Activated CD8-positive, alpha-beta T cell treated with anti-CD3 and anti-CD28 coated beads for 36 hours (primary cell): Measurements from ENCODE around the gene MACROH2A1. TPM values are rescaled to one million over a fixed set of nuclear protein-coding genes. Genes with fewer than 3 reads are reported as not detected.

ENCODE experiments used
- ATAC-seq: fragments of 200-7000 bp; cut with Tn5 transposase; one replicate; pipeline ENCODE4 v1.10.0; 2021; ENCODE audit warnings: mild to moderate bottlenecking, moderate library complexity
- CTCF ChIA-PET: fragments of 350-600 bp; sonication (Branson Sonifier 250); formaldehyde crosslinking; loops from one replicate; lab custom pipeline; 2021; ENCODE audit warnings: antibody characterized with exemption; lab: Charles Lee
- POLR2A ChIA-PET: fragments of 350-600 bp; sonication (Branson Sonifier 250); formaldehyde crosslinking; loops from one replicate; lab custom pipeline; 2021; ENCODE audit warnings: antibody characterized with exemption; lab: Charles Lee
- DNase-seq: peaks from one replicate; pipeline ENCODE4 v3.0.0-alpha.2; 2020
- H3K27ac Mint-ChIP-seq: one replicate; pipeline ENCODE4 v1.8.0; 2021; ENCODE audit warnings: mild to moderate bottlenecking, mixed read lengths
- H3K27me3 Mint-ChIP-seq: one replicate; pipeline ENCODE4 v1.8.0; 2021; ENCODE audit warnings: mixed read lengths
- H3K36me3 Mint-ChIP-seq: one replicate; pipeline ENCODE4 v1.8.0; 2021; ENCODE audit warnings: low read depth, mixed read lengths
- H3K4me1 Mint-ChIP-seq: one replicate; pipeline ENCODE4 v1.8.0; 2021; ENCODE audit warnings: low read depth, mixed read lengths
- H3K4me3 Mint-ChIP-seq: one replicate; pipeline ENCODE4 v1.8.0; 2021; ENCODE audit warnings: mild to moderate bottlenecking, moderate library complexity, mixed read lengths
- H3K9me3 Mint-ChIP-seq: one replicate; pipeline ENCODE4 v1.8.0; 2021; ENCODE audit warnings: mixed read lengths
- intact Hi-C: fragments of 100-400 bp; cut with micrococcal nuclease; formaldehyde crosslinking; loops from one replicate; pipeline ENCODE4 v1.10.0; 2022
- total RNA-seq, 2 experiments: library from RNA; stranded (reverse); gene quantifications; one replicate each; pipeline ENCODE4 v1.2.3, GENCODE V29; 2021
- TF ChIP-seq, protein P1 (sequence below): fragments of 200-600 bp; IDR thresholded peaks from one replicate; pipeline ENCODE4 v1.8.0; 2022; ENCODE audit warnings: antibody characterized with exemption, mild to moderate bottlenecking

The MACROH2A1 gene
- total RNA-seq, 2 experiments from 2014 or later, result 170 to 179 TPM

GRCh38 chr5:135372654-135373381 lies 26.2 kb downstream of the MACROH2A1 start:
- TF ChIP-seq, protein P1, sequence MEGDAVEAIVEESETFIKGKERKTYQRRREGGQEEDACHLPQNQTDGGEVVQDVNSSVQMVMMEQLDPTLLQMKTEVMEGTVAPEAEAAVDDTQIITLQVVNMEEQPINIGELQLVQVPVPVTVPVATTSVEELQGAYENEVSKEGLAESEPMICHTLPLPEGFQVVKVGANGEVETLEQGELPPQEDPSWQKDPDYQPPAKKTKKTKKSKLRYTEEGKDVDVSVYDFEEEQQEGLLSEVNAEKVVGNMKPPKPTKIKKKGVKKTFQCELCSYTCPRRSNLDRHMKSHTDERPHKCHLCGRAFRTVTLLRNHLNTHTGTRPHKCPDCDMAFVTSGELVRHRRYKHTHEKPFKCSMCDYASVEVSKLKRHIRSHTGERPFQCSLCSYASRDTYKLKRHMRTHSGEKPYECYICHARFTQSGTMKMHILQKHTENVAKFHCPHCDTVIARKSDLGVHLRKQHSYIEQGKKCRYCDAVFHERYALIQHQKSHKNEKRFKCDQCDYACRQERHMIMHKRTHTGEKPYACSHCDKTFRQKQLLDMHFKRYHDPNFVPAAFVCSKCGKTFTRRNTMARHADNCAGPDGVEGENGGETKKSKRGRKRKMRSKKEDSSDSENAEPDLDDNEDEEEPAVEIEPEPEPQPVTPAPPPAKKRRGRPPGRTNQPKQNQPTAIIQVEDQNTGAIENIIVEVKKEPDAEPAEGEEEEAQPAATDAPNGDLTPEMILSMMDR, result no peak
- Mint-ChIP-seq H3K36me3 (peaks cover 54% of the 10 kb centered on the region), H3K27ac (peak overlapping the region; percentile 75), H3K4me3 (no peak overlapping the region), H3K9me3 (no peaks in the 10 kb centered on the region), H3K4me1 (peaks cover 42% of the 10 kb centered on the region), H3K27me3 (no peaks in the 10 kb centered on the region)
- ChIA-PET POLR2A (no interaction called here), CTCF (interaction anchor here (0.6 to 1.0 kb wide), 2 partner anchors 12 to 179 kb away, joined by 3 read pairs; no protein-coding TSS in a partner anchor)
- no peak for ATAC-seq
- intact Hi-C loops, result no loop called here
- DNase-seq, result no peak

DNA sequence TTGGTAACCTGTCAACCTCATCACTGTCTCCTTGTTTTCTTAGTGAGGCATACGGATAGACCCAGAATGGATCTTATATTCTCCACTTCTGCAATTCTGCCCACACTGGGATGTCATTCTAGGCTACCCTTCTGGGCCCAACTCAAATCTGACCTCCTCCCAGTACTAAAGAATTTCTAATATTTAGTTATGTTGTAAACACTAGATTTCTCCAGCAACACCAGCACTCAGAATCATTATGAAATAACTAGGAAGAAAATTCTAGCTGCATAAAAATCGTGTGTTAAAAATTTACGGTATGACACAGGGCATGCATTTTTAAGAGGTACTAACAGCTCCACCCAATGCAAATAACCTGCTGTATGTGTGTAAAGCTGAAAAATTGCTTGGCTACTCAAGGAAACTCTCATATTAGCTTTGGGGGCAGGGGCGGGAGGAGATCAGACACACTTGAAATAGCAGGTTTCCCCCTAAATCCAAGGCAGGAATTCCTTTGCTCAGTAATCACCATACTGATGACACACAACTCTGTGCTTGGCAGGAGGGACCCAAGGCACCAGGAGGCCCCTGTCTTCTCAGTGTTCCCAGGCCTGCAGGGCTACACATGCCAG lies 27.3 kb downstream of the MACROH2A1 start:
- ATAC-seq (no peak), DNase-seq (no peak)
- Mint-ChIP-seq H3K4me1 (peaks cover 32% of the 10 kb centered on the region), H3K27ac (no peak overlapping the region), H3K27me3 (no peaks in the 10 kb centered on the region), H3K36me3 (peaks cover 53% of the 10 kb centered on the region), H3K4me3 (no peak overlapping the region), H3K9me3 (no peaks in the 10 kb centered on the region)
- CTCF ChIA-PET, result no interaction called here
- intact Hi-C loops, result no loop called here
- TF ChIP-seq, protein P1, result no peak
- POLR2A ChIA-PET, result no interaction called here

- H3K4me3 Mint-ChIP-seq, result no peak overlapping the region
- DNase-seq (no peak), ATAC-seq (no peak)
- peaks cover 47% of the 10 kb centered on the region for H3K36me3 Mint-ChIP-seq
- H3K27ac Mint-ChIP-seq, result no peak overlapping the region
- intact Hi-C loops, result no loop called here
- TF ChIP-seq, protein P1, result no peak
- CTCF ChIA-PET, result interaction anchor here (0.6 to 1.9 kb wide), 2 partner anchors 8 to 56 kb away, joined by 3 to 5 read pairs; no protein-coding TSS in a partner anchor
- POLR2A ChIA-PET, result interaction anchor here (0.6 to 1.6 kb wide), 5 partner anchors 10 to 76 kb away, joined by 3 to 5 read pairs (median 3); partner anchors contain the start of gene MACROH2A1
- no peaks in the 10 kb centered on the region for H3K27me3 Mint-ChIP-seq
- peaks cover 23% of the 10 kb centered on the region for H3K4me1 Mint-ChIP-seq
- H3K9me3 Mint-ChIP-seq, result no peaks in the 10 kb centered on the region
These were observed 29.1 kb downstream of the MACROH2A1 start for GRCh38 chr5:135369952-135370351.

DNA sequence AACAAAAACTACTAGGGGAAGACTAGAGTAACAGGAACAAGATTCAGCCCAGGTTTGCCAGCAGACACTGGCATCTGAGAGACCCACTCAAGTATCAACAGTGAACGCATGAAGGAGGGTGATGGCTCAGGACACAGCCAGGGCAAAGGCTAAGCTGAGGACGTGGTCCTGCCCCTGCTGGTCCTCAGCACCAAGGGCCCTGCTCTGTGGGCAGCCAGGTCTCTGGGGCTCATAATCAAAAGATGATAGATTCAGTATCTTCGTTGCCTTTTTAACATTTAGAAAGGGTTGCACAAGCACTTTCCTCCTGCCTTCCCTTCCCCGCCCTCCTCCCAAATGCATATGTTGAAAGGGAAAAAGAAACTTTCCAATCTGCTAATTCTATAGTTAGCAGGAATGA lies 31.5 kb downstream of the MACROH2A1 start:
- CTCF ChIA-PET, result no interaction called here
- H3K4me3 Mint-ChIP-seq, result no peak overlapping the region
- peaks cover 54% of the 10 kb centered on the region for H3K36me3 Mint-ChIP-seq

More for the DNA sequence above, 31.5 kb downstream of the MACROH2A1 start:
- ATAC-seq (no peak), DNase-seq (no peak)
- H3K27ac Mint-ChIP-seq, result no peak overlapping the region
- H3K27me3 Mint-ChIP-seq, result no peaks in the 10 kb centered on the region
- H3K4me1 Mint-ChIP-seq, result peaks cover 9% of the 10 kb centered on the region
- no peaks in the 10 kb centered on the region for H3K9me3 Mint-ChIP-seq
- POLR2A ChIA-PET, result no interaction called here
- intact Hi-C loops, result no loop called here
- TF ChIP-seq, protein P1, result no peak
